Measurements from ENCODE around the gene MKRN1.
A peak's percentile ranks its signal among the peaks of the same experiment; 100 is the strongest.
"Not testable (repeated sequence)": the region's sequence is repeated elsewhere in the genome, so short reads cannot be mapped to it uniquely, and the experiment has no call there.

The MKRN1 gene

DNA sequence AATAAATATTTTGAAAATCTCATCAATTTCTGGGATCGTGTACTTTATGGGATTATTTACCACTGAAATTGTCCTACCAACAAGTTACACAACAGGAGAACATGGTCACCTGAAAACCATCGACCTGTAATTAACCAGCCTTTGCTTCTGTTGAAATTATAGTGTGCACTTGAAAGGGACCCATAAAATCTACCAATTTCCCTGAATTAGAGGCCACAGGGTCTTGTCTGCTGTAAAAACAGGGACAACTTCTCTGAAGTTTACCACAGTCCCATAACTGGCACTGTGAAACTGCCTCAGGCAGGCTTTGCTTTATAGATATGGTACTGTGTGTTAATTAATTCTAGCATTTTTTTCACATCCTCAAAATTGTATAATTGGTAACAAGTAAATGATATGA is 37.8 kb downstream of the MKRN1 start:
- FAIRE-seq (no peak), DNase-seq (ENCODE audit: extremely low spot score, insufficient read length, low read depth) (no peak)

DNA sequence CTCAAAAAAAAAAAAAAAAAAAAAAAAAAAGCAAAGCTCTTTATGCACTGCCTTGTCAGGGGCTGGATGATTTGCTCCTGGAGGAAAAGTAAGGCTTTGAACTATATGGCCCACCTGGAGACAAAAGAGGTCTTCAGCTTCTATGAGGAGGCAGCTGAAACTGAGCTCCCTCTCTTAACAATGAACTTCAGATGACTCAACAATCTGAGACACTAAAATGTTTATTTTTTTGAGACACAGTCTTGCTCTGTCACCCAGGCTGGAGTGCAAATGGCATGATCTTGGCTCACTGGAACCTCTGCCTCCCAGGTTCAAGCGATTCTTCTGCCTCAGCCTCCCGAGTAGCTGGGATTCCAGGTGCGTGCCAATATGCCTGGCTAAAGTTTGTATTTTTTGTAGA is 38.7 kb downstream of the MKRN1 start:
- no peak for DNase-seq (ENCODE audit: extremely low spot score, insufficient read length, low read depth)
- no peak for FAIRE-seq

DNA sequence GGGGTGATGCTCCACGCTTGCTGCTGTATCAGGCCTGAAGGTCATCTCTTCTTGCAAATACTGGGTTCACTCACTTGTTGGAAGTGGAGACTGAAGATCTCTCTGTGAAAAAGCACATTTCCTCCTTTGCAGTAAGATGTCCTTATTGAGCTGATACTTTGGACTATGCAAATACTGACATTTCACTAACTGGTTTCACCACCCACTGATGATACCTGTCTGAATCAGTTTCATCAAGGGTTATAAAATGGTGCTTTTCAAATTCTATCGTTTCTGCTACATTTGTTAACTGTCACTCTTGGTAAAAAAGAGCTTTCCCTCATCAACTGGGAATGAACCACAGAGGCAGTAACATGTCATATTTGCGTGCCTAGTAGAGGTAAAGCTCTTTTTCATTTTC is 39.9 kb downstream of the MKRN1 start:
- DNase-seq (ENCODE audit: extremely low spot score, insufficient read length, low read depth): no peak
- peak; percentile 73 for FAIRE-seq

DNA sequence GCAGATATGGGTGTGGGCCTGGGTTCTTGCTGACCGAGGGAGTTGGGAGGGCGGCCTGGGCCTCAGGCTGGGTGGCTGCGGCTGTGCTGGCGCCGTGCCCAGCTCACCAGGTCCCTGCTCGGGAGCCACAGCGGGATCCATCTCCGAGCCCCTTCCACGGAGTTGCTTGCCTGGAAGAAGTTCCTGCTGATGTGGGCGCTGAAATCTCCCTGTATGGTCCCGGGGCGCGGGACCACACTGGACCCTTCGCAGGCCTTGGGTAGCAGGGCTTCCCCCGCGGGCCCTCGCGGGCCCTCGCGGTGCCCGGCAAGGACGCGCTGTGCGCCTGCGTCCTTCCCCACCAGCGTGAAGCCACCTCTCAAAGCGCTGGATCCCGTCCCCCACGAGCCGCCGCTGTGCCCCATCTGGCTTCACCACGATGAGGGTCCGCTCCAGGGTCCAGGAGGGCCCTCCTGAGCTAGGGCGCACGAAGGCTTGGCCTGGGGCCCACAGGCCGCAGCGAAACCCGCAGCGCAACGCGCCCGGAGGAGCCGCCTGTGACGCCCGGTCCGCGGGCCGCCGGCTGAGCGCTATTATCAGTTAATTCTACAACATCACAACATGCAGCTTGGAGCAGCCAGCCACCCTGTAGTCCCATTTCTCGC is 43.9 kb downstream of the MKRN1 start:
- FAIRE-seq (no peak), DNase-seq (ENCODE audit: extremely low spot score, insufficient read length, low read depth) (no peak)

DNA sequence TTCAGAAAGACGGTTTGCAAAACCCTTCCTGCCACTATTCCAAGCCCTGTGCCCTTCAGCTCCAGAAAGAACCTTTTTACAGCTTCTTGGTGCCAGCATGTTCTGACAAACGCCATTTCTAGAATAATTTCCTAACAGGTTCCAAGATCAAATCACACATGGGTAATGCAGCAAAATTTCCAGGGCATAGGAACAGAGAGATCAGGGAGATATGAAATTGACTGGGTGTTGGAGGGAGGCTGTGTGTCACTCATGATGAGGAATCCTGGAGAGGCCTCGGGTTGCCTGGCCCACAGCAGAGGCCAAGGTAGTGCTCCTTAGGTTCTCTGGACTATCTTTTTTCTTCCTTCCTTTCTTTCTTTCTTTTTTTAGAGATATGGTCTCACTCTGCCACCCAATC is 45.9 kb downstream of the MKRN1 start:
- FAIRE-seq: no peak
- no peak for DNase-seq (ENCODE audit: extremely low spot score, insufficient read length, low read depth)

DNA sequence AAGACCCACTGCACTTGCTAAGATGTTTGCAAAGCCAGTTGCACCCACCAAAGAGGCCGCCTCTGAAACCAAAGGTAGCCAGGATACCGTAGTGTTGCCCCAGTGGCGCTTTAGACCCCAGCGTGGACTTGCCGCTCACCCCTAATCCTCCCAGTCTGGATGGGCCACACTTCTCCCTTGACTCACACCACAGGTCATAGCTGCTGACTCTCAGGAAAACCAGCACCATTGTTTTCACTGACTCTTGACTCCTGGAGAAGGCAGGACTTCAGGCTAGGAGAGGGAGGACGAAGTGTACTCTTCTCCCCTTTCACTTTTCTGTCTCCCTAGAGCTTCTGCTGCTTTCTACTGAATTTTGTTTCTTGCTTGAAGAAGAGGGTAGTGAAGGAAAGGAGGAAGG is 53.2 kb downstream of the MKRN1 start:
- FAIRE-seq: no peak
- no peak for DNase-seq (ENCODE audit: extremely low spot score, insufficient read length, low read depth)

DNA sequence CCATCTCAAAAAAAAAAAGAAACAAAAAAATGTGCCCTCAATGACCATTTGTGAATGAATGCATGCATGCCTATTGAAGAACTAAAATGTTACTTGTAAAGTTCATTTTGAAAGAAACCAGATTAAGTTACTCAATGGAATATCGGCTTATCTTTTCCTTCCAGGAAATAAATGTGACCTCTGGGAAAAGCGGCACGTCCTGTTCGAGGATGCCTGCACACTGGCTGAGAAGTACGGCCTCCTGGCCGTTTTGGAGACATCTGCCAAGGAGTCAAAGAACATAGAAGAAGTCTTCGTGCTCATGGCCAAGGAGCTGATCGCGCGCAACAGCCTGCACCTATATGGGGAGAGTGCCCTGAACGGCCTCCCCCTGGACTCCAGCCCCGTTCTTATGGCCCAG is 53.6 kb downstream of the MKRN1 start:
- FAIRE-seq (no peak), DNase-seq (ENCODE audit: extremely low spot score, insufficient read length, low read depth) (no peak)

- DNase-seq (ENCODE audit: extremely low spot score, insufficient read length, low read depth): no peak
- FAIRE-seq: no peak
Measured at GRCh38 chr7:140423501-140423900, 55.8 kb downstream of the MKRN1 start.

- DNase-seq (ENCODE audit: extremely low spot score, insufficient read length, low read depth): no peak
- FAIRE-seq: no peak
Measured at GRCh38 chr7:140421521-140421920, 57.8 kb downstream of the MKRN1 start.

DNA sequence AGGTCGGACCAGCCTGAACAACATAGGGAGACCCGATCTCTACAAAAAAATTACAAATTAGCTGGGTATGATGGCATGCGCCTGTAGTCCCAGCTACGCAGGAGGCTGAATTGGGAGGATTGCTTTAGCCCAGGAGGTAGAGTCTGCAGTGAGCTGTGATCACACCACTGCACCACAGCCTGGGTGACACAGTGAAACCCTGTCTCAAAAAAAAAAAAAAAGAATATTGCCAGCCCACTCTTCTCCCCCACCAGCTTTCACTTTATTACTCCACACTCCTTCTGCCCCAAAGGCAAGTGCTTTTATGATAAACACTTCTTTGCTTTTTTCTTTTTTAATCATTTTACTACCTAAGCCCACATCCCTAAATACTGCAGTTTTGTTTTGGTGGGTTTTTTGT is 60.7 kb downstream of the MKRN1 start:
- FAIRE-seq: no peak
- no peak for DNase-seq (ENCODE audit: extremely low spot score, insufficient read length, low read depth)

DNA sequence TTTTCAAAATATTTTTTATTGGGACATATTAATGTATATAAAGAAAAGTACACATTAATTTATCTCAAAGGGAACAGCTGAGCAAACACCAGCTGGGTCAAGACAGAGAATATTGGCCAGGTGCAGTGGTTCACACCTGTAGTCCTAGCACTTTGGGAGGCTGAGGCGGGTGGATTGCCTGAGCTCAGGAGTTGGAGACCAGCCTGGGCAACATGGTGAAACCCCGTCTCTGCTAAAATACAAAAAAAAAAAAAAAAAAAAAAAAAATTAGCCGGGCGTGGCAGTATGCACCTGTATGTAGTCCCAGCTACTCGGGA is 61.2 kb downstream of the MKRN1 start:
- FAIRE-seq; DNase-seq (ENCODE audit: extremely low spot score, insufficient read length, low read depth): not testable (repeated sequence)

DNA sequence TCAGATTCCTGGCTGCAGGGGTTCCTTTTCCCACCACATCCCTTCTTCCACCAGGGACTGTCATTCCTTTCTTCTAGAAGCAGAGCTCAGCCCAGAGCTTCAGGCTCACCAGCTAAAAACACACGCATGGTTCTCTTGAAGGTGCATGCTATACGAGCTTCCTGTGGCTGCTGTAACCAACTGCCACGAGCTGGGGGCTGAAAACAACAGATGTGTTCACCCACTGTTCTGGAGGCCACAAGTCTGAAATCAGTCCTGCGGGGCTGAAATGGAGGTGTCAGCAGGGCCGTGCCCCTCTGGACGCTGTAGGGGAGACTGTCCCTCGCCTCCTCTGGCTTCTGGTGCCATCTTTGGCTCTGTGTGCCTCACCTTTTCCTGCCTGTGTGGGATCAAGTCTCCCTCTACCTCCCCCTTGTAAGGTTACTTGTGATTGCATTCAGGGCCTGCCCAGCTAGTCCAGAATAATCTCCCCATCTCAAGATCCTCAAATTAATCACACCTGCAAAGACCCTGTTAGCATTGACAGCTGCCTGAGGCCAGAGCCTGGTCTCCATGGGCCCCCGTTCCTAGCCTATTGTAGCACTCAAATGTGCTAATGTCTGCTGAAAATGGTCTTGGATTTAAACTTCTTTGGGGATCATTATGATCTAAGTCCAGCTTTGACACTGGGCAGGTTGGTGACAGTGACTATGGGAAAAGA is 61.7 kb downstream of the MKRN1 start:
- FAIRE-seq: no peak
- no peak for DNase-seq (ENCODE audit: extremely low spot score, insufficient read length, low read depth)

- DNase-seq (ENCODE audit: extremely low spot score, insufficient read length, low read depth) (no peak), FAIRE-seq (no peak)
Measured at GRCh38 chr7:140416560-140416959, 62.7 kb downstream of the MKRN1 start.

DNA sequence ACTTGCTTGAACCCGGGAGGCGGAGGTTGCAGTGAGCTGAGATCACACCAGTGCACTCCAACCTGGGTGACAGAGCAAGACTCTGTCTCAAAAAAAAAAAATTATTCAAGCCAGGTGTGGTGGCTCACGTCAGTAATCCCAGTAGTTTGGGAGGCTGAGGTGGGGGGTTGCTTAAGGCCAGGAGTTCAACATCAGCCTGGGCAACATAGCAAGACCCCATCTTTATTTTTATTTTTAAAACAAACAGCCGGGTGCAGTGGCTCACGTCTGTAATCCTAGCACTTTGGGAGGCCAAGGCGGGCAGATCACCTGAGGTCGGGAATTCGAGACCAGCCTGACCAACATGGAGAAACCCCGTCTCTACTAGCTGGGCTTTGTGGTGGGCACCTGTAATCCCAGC is 63.5 kb downstream of the MKRN1 start:
- FAIRE-seq; DNase-seq (ENCODE audit: extremely low spot score, insufficient read length, low read depth): not testable (repeated sequence)

DNA sequence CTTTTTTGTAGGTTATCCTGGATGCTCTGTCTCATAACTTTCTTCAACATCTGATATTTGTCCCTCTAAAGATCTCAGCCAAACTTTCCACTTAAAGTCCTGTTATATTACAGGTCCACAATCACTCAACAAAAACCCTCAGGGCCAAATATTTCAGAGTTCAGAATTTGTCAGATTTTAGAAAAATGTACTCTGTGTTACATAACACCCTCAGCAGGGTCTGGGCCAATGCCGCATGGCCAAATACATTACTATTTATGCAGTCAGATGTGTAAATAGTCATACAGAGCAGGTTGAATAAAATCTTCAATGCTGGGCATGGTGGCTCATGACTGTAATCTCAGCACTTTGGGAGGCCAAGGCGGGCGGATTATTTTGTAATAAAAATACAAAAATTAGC is 63.9 kb downstream of the MKRN1 start:
- DNase-seq (ENCODE audit: extremely low spot score, insufficient read length, low read depth) (no peak), FAIRE-seq (no peak)

GRCh38 chr7:140404565-140405065 is 74.7 kb downstream of the MKRN1 start:
- DNase-seq (ENCODE audit: extremely low spot score, insufficient read length, low read depth): no peak
- FAIRE-seq: no peak

GRCh38 chr7:140403878-140404564 is 75.3 kb downstream of the MKRN1 start, which contains the start of gene RAB19:
TSS of gene RAB19 (plus strand) at chr7:140404058. CDS start at chr7:140407647, 3,589 bp downstream.
- FAIRE-seq (no peak), DNase-seq (ENCODE audit: extremely low spot score, insufficient read length, low read depth) (no peak)

Data from GM18507 (cell line).